DMS53 treated with DMSO at 0.1 percent for 48 hours (cell line): ENCODE data around the gene HCN2.

Source experiments
- DNase-seq: peaks from one replicate; lab custom pipeline; 2025; ENCODE audit not compliant: unreplicated experiment; lab: John Stamatoyannopoulos, UW

Gene HCN2

GRCh38 chr19:633786-634639, 44.3 kb downstream of the HCN2 start:
- DNase-seq = no peak

DNA sequence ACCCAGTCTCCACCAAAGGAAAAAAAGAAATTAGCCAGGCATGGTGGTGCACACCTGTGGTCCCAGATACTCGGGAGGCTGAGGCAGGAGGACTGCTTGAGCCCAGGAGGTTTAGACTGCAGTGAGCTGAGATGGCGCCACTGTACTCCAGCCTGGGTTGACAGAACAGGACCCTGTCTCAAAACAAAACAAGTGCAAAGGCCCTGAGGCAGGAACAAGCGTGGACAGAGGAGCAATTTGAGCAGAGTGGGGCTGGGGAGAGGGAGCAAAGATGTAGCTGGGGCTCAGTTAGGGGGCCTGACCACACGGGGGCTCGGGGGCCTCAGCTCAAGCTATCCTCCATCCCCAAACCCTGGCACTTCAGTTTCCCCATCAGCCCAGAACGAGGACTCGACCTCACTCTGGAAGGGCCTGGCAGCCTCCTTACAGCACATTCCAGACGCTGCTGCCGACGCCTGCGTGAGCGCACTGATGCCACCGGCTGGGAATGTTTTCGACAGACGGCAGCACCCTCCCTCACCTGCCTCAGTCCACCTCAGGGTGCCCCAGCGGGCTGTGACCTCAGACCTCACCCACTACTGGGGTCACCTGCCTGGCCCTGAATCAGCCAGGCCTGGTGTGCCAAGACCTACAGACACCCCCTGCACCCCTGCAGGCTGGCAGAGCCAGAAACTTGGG, 45.4 kb downstream of the HCN2 start:
- no peak for DNase-seq

DNA sequence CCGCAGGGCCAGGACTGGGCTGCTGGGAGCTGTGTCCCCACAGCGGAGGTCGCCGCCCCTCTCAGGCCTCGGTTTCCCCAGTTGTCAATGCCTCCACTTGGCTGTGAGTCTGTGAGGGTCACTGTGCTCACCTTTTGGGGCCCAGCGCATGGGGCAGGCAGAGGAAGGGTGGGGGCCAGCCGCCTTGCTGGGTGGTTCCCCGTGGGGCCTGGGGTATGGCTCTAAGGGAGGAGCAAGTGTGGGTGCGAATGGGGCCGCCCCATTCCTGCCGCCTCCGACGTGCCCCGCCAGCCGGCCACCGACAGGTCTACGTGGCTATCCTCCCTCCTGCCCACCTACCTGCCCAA, 49.2 kb downstream of the HCN2 start:
- DNase-seq = no peak

- DNase-seq = peak; percentile 75
Measured at GRCh38 chr19:639253-640160, 49.8 kb downstream of the HCN2 start, which contains the start of gene FGF22. TSS of gene FGF22 (plus strand) at chr19:639879. CDS start at chr19:639926, 47 bp downstream.

DNA sequence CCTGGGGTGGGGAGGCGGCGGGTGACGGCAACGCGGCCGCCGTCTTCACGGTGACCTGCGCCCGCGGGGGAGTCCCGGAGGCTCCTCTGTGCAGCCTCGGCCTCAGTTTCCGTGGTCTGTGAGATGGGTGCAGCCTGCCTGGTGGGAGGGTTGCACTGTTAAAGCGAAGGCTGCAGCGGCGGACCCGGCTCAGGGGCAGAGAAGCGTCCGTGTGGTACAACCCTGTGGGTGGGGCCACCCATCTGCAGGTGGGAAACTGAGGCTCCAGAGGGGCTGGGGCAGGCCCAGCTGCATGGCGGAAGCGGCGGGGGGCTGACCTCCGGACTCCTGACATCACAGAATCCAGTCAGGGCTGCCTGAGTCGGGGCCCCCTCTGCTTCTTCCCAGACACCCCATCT, 50.5 kb downstream of the HCN2 start:
- DNase-seq = no peak

DNA sequence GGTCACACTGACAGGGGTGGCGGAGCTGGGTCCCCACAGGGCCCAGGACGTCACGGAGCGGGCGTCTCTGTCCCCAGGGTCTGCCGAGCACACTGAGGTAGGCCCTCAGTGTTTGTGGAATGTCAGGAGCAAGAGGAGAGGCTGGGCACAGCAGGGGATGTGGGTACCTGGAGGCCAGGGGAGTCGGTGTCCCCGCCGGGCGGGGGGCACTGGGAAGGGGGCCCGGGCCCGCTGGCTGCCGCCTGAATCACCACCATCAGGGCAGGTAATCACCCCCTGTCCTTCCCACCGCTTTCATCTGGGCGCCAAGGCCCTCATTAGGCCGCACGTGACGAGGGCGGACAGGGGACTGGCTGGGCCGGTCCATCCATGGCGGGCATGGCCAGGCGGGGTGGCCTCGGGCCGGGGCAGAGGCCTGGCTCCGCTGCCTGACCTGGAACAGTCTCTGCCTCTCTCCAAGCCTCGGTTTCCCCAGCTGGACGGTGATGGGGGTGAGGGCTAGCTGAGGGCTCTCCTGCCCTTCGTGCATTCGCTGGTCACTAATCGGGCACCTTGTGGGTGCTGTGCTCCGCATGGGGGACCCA, 51.0 kb downstream of the HCN2 start:
- DNase-seq = no peak

DNA sequence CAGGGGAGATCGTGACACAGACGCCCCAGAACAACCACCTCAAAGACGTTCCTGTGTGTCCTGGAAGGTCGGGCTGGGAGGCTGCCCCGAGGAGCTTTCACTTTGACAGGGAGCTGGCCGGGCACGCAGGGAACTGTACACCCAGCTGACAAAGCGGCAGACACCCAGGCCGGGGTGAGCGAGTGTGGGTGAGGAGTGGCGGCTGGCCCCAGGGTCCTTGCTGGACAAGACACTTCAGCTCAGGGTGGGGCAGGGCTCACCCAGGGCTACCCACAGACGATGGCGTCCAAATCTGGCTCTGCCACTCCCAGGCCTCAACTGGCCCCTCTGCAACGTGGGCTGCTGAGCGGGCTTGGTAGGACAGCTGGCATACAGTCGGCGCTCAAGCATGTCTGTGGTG, 52.0 kb downstream of the HCN2 start:
- DNase-seq = no peak

GRCh38 chr19:642767-643727, 53.4 kb downstream of the HCN2 start:
- DNase-seq = no peak

GRCh38 chr19:643736-644135, 54.1 kb downstream of the HCN2 start:
- DNase-seq = no peak

DNA sequence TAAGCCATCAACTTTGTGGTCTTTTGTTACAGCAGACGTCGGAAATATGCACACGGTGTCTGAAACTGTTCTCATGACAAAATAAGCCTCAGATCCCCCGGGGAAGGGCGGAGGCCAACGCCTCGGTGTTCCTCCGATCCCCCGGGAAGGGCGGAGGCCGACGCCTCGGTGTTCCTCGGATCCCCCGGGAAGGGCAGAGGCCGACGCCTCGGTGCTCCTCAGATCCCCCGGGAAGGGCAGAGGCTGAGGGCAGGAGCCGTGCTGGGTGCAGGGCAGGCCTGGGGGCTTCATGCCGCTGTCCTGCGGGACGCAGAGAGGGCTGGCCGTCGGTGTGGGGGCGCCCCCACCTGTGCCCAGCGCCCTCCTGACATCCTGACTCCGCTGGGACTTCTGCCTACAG, 54.7 kb downstream of the HCN2 start:
- DNase-seq = no peak

- no peak for DNase-seq
Measured at GRCh38 chr19:644789-645188, 55.1 kb downstream of the HCN2 start.

DNA sequence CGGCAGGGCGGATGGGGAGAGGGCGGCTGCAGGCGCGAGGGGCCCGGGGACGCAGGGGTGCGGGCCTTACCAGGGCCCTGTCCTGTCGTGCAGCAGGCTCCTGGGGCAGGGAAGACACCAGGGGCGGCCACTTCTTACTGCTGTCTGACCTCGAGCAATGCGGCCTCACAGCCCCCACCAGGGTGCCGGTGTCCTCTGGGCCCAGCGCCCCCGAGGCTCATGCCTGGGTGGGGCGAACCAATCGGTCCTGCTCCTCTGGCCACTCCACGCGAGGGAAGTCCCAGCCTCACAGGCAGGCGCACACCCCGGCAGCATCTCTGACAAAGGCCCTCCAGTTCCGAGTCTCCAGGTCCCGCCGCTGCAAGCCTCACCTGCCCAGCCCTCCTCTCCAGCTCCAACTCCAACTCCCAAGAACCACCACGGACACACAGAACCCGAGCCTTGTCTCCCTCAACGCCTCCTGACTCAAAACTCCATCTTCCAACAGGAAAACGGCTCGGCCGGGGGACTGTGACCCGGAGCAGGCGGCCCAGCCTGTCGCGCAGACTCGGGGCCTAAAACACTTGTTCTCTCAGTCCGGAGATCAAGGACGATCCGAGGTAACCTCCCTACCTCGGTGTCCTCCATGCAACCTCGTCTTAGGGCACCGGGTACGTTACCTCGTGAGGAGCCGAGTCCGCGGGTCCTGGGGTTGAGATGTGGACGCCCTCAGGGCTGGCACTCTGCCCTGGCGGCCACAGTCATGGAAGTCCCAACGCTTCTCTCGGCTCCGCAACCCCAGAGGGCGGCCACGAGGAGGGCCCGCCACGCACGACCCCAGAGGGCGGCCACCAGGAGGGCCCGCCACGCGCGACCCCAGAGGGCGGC, 56.5 kb downstream of the HCN2 start:
- DNase-seq = no peak

DNA sequence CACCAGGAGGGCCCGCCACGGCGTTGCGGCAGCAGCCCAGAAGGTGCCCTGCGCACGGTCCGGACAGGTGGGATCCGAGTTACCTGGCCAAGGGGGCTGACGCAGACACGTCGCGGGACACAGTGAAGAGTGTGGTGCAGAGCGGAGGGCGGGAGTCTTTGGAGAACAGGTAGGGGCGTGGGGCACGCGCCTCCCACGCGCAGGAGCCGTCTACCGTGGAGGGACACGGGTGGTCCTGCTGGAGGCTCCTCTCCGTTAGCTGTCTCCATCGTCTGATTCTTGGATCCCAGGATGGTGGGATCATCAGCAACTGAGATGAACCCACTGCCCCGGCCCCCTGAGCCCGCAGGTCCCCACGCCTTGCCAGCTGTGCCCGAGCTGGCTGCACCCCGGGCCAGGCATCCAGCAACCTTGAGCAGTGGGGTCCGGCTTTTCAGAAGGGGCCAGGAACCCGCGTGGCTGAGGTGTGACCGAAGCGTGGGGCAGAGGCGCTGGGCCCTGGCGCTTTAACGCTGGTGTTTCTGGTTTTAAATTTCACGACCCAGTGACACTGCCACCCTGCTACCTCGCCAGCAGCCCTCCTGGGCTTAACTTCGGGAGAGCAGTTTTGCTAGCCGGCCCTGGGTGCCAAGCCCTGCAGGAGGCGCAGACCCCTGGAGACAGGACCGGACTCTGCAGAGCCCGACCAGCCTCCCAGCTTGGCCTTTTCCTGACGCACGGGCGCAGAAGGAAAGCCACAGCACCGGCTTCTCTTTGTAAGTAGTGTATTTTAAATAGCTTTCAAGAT, 57.3 kb downstream of the HCN2 start:
- DNase-seq = no peak

GRCh38 chr19:647566-648284, 58.0 kb downstream of the HCN2 start:
- no peak for DNase-seq

GRCh38 chr19:648305-648704, 58.6 kb downstream of the HCN2 start:
- DNase-seq = no peak

DNA sequence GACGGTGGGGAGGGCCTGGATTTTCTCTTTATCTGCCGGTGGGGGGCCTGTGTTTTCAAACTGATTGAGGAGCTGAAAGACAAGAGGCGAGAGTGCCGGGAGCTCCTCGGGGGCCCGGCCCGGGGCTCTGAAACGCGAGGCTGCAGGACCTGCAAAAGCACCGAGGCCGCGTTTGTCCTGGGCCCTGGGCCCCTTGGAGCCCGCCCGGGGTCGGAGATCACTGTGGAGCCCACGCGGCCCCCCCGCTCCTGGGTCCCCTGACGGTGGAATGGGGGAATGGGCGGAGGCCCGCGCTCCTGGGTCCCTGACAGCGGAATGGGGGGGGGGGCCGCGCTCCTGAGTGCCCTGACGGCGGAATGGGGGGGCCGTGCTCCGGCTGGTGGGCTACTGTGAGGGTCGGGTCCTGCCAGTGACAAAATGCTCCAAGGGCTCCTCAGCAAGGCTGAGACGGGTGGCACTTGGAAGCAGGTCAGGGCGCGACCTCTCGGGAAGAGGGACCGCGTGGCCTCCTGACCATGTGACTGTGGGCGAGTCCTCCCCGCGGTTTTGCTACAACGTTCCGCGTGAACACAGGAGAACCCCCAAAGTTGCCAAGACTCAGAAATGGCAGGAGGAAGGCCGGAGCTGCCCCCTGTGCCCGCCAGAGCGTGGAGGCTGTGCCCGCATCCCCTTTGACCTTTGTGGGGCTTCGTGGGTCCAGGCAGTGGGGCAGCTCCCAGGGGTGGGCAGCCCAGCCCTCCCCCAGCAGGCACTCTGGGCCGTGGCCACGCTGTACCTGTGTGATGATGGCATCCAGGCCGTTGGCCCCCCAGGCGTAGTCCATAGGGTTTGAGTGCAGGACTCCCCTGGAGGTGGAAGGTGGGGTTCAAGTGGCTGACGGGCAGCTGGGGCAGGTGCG, 59.5 kb downstream of the HCN2 start:
- no peak for DNase-seq

- no peak for DNase-seq
Measured at GRCh38 chr19:650121-650520, 60.4 kb downstream of the HCN2 start.
